Astrocyte of the cerebellum (primary cell): Measurements from ENCODE around the gene DACH2.

Source experiments
- DNase-seq: peaks from one replicate; pipeline ENCODE4 v3.0.0-alpha.2; 2011; ENCODE audit warnings: low read depth
- H3K4me3 ChIP-seq: 2 replicates; pipeline ENCODE4 v1.5.1; 2011; ENCODE audit warnings: mild to moderate bottlenecking, low read depth, low read length, moderate library complexity
- in situ Hi-C: cut with HindIII; loops from 2 replicates; pipeline ENCODE4 v1.10.0; 2017; ENCODE audit warnings: low sequenced_read_pairs
- TF ChIP-seq, protein P1 (sequence below): IDR thresholded peaks from 2 replicates; pipeline ENCODE4 v1.5.1; 2012; ENCODE audit warnings: low read length, low read depth, moderate library complexity, mild to moderate bottlenecking; ENCODE audit errors: missing control alignments

The DACH2 gene

GRCh38 chrX:86192827-86193226 lies 44.6 kb downstream of the DACH2 start:
- H3K4me3 ChIP-seq: no peak overlapping the region
- TF ChIP-seq, protein P1, sequence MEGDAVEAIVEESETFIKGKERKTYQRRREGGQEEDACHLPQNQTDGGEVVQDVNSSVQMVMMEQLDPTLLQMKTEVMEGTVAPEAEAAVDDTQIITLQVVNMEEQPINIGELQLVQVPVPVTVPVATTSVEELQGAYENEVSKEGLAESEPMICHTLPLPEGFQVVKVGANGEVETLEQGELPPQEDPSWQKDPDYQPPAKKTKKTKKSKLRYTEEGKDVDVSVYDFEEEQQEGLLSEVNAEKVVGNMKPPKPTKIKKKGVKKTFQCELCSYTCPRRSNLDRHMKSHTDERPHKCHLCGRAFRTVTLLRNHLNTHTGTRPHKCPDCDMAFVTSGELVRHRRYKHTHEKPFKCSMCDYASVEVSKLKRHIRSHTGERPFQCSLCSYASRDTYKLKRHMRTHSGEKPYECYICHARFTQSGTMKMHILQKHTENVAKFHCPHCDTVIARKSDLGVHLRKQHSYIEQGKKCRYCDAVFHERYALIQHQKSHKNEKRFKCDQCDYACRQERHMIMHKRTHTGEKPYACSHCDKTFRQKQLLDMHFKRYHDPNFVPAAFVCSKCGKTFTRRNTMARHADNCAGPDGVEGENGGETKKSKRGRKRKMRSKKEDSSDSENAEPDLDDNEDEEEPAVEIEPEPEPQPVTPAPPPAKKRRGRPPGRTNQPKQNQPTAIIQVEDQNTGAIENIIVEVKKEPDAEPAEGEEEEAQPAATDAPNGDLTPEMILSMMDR: no peak
- no peak for DNase-seq
- in situ Hi-C loops: no loop called here

DNA sequence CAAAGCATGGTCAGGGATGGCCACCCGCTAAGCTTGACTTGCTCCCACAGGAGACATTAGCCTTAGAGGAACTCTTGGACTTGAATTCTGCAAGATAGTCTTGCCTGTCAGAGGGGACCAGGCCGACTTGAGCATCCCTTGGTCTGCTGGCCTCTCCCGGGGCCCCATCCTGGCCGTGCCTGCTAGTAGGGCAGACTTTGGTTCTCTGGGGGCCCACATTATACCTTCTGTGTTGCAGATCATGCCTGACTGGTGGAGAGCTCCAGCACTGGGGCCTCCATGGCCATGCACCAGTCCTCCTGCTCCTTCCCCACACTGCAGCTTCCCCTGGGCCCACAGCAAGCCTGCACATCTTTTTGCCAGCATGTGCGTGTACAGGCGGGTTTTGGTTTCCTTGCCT lies 46.5 kb downstream of the DACH2 start:
- H3K4me3 ChIP-seq: no peak overlapping the region
- DNase-seq: no peak
- TF ChIP-seq, protein P1: no peak
- in situ Hi-C loops: no loop called here

DNA sequence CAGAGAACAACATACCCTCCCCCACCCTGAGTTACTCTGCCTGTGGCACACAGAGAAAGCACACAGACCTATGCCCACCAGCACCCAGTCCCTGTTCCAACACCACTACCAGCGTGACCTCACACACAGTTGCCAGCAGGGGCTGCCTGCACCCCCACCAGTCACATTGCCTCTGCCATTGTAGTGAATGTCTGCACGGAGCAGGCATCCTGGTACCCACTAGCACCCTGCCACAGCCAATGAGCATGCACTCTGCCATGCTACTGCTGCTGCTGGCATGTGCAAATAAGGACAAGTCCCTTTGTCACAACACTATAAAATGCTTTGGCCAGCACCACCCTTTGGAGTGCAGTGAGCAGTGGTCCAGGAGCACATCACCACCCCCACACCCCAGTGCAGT lies 47.1 kb downstream of the DACH2 start:
- in situ Hi-C loops: no loop called here
- H3K4me3 ChIP-seq: no peak overlapping the region
- TF ChIP-seq, protein P1: no peak
- no peak for DNase-seq

- no peak for DNase-seq
- TF ChIP-seq, protein P1: no peak
- no peak overlapping the region for H3K4me3 ChIP-seq
- in situ Hi-C loops: no loop called here
Measured at GRCh38 chrX:86197815-86198214, 49.6 kb downstream of the DACH2 start.

DNA sequence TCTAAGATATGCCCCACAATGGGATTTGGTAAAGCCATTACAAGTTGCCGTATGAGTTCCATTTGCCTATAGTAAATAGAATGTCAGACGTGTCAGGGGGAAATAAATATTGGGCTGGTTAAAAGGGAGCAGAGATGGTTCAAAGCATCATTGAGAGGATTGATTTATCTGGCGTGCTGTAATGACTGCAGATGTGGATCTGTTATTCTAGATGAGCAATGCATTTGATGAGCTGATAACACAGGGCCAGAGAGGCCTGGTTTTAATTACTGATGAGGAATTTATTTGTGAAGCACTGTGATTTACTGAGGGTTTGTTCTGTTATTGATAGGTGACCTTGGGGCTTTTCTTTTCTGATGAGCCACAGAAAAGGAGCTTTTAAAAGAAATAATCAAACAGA lies 62.5 kb downstream of the DACH2 start:
- in situ Hi-C loops: no loop called here
- no peak overlapping the region for H3K4me3 ChIP-seq
- TF ChIP-seq, protein P1: no peak
- DNase-seq: no peak

DNA sequence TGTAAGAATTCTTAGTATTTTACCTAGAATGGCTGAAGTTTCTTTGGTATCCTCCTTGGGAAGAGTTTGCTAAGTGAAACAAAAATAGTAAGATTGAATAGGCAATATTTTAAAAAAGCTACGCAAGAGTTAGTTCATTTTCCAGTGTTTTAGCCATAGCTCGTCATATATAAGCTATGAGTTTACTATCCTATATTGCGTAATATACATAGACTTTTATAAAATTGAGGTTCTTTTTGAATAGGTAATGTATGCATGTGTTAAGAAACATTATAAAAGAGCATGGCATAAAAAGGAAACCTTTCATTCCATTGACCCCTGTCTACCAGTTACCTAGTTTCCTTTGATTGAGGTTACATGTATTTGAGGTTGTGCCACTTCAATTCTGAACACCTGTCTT lies 67.0 kb downstream of the DACH2 start:
- DNase-seq: no peak
- no peak overlapping the region for H3K4me3 ChIP-seq
- in situ Hi-C loops: no loop called here
- TF ChIP-seq, protein P1: no peak

- DNase-seq: no peak
- in situ Hi-C loops: no loop called here
- TF ChIP-seq, protein P1: no peak
- no peak overlapping the region for H3K4me3 ChIP-seq
Measured at GRCh38 chrX:86237482-86237881, 89.2 kb downstream of the DACH2 start.
